HEK293 (cell line): ENCODE measurements around the gene MEG3.

Experiments used
- CTCF ChIA-PET: fragments of 350-600 bp; formaldehyde crosslinking; extraction: SDS; loops from one replicate; lab custom pipeline; 2021; ENCODE audit warnings: antibody characterized with exemption; lab: Yijun Ruan, JAX
- POLR2A ChIA-PET: fragments of 300-600 bp; formaldehyde crosslinking; extraction: SDS; loops from one replicate; lab custom pipeline; 2020; ENCODE audit warnings: antibody characterized with exemption, inconsistent platforms; lab: Yijun Ruan, JAX
- H3K27ac ChIP-seq: fragments of 200-500 bp; sonication (Bioruptor generic); 2 replicates; pipeline ENCODE4 v1.5.1; 2014; ENCODE audit warnings: low read depth, low read length, control low read depth, inconsistent platforms; ENCODE audit errors: extremely low read depth
- H3K36me3 ChIP-seq, 2 experiments: fragments of 200-500 bp in 1 of 2; sonication (Bioruptor generic) in 1 of 2; 1 replicate in 1 of 2; 2 replicates in 1 of 2; pipeline ENCODE4 v1.5.1; 2014 to 2017; ENCODE audit warnings: inconsistent platforms in 2 of 2, low read length in 2 of 2; ENCODE audit not compliant: control insufficient read depth in 2 of 2, insufficient read depth in 1 of 2
- H3K4me1 ChIP-seq: fragments of 200-500 bp; sonication (Bioruptor generic); 2 replicates; pipeline ENCODE4 v1.5.1; 2014; ENCODE audit warnings: mild to moderate bottlenecking, low read length, inconsistent platforms; ENCODE audit not compliant: control insufficient read depth, insufficient read depth
- H3K4me3 ChIP-seq: 2 replicates; pipeline ENCODE4 v1.5.1; 2011; ENCODE audit warnings: low read depth, mild to moderate bottlenecking, control low read depth, low read length, moderate library complexity
- H3K9me3 ChIP-seq: fragments of 200-500 bp; sonication (Bioruptor generic); 2 replicates; pipeline ENCODE4 v1.5.1; 2014; ENCODE audit warnings: low read depth, low read length, inconsistent platforms; ENCODE audit not compliant: control insufficient read depth, insufficient read depth
- GLIS1 ChIP-seq: fragments of 450-650 bp; formaldehyde crosslinking; IDR thresholded peaks from 2 replicates; pipeline ENCODE4 v1.5.1; 2016; ENCODE audit warnings: missing biosample characterization, missing genetic modification characterization
- IKZF3 ChIP-seq: fragments of 450-650 bp; IDR thresholded peaks from 2 replicates; pipeline ENCODE4 v1.5.0; 2018; ENCODE audit warnings: missing biosample characterization, mild to moderate bottlenecking, missing genetic modification characterization, moderate library complexity
- INSM2 ChIP-seq: fragments of 450-650 bp; formaldehyde crosslinking; IDR thresholded peaks from 2 replicates; pipeline ENCODE4 v1.5.1; 2016; ENCODE audit warnings: missing biosample characterization, missing genetic modification characterization
- KLF1 ChIP-seq: fragments of 450-650 bp; formaldehyde crosslinking; IDR thresholded peaks from 2 replicates; pipeline ENCODE4 v1.5.1; 2016; ENCODE audit warnings: missing biosample characterization, missing genetic modification characterization
- KLF9 ChIP-seq: fragments of 450-650 bp; formaldehyde crosslinking; IDR thresholded peaks from 2 replicates; pipeline ENCODE4 v1.5.1; 2016; ENCODE audit warnings: missing biosample characterization, missing genetic modification characterization, low read depth
- SCRT1 ChIP-seq: fragments of 450-650 bp; formaldehyde crosslinking; IDR thresholded peaks from 2 replicates; pipeline ENCODE4 v1.5.1; 2016; ENCODE audit warnings: missing biosample characterization, missing genetic modification characterization, borderline replicate concordance
- TRIM28 ChIP-seq: IDR thresholded peaks from 2 replicates; pipeline ENCODE4 v1.6.1; 2011; ENCODE audit warnings: low read length, control low read depth, borderline replicate concordance
- WT1 ChIP-seq: fragments of 450-650 bp; formaldehyde crosslinking; IDR thresholded peaks from 2 replicates; pipeline ENCODE4 v1.5.1; 2016; ENCODE audit warnings: missing biosample characterization, missing genetic modification characterization
- YY2 ChIP-seq: fragments of 450-650 bp; formaldehyde crosslinking; IDR thresholded peaks from 2 replicates; pipeline ENCODE4 v1.5.1; 2016; ENCODE audit warnings: missing biosample characterization, missing genetic modification characterization
- ZBTB1 ChIP-seq: fragments of 450-650 bp; formaldehyde crosslinking; IDR thresholded peaks from 2 replicates; pipeline ENCODE4 v1.5.1; 2016; ENCODE audit warnings: missing biosample characterization, missing genetic modification characterization
- ZFP69B ChIP-seq: fragments of 450-650 bp; formaldehyde crosslinking; IDR thresholded peaks from 2 replicates; pipeline ENCODE4 v1.5.1; 2016; ENCODE audit warnings: missing biosample characterization, missing genetic modification characterization
- ZNF148 ChIP-seq: fragments of 450-650 bp; formaldehyde crosslinking; IDR thresholded peaks from 2 replicates; pipeline ENCODE4 v1.5.0; 2017; ENCODE audit warnings: missing biosample characterization, missing genetic modification characterization, borderline replicate concordance
- ZNF184 ChIP-seq: fragments of 450-650 bp; IDR thresholded peaks from 2 replicates; pipeline ENCODE4 v1.5.1; 2018; ENCODE audit warnings: missing biosample characterization, mild to moderate bottlenecking, missing genetic modification characterization
- ZNF223 ChIP-seq: fragments of 450-650 bp; formaldehyde crosslinking; IDR thresholded peaks from 2 replicates; pipeline ENCODE4 v1.5.1; 2016; ENCODE audit warnings: missing biosample characterization, missing genetic modification characterization
- ZNF24 ChIP-seq: fragments of 450-650 bp; formaldehyde crosslinking; IDR thresholded peaks from 2 replicates; pipeline ENCODE4 v1.5.1; 2016; ENCODE audit warnings: missing biosample characterization, missing genetic modification characterization
- ZNF350 ChIP-seq: fragments of 450-650 bp; formaldehyde crosslinking; IDR thresholded peaks from 2 replicates; pipeline ENCODE4 v1.5.0; 2017; ENCODE audit warnings: missing biosample characterization, mild to moderate bottlenecking, missing genetic modification characterization
- ZNF416 ChIP-seq: fragments of 450-650 bp; formaldehyde crosslinking; IDR thresholded peaks from 2 replicates; pipeline ENCODE4 v1.5.1; 2016; ENCODE audit warnings: missing biosample characterization, missing genetic modification characterization
- ZNF521 ChIP-seq: fragments of 450-650 bp; formaldehyde crosslinking; IDR thresholded peaks from 2 replicates; pipeline ENCODE4 v1.5.1; 2017; ENCODE audit warnings: missing biosample characterization, mild to moderate bottlenecking, missing genetic modification characterization
- ZNF561 ChIP-seq: fragments of 450-650 bp; IDR thresholded peaks from 2 replicates; pipeline ENCODE4 v1.5.1; 2018; ENCODE audit warnings: missing biosample characterization, missing genetic modification characterization, borderline replicate concordance
- ZNF580 ChIP-seq: fragments of 450-650 bp; formaldehyde crosslinking; IDR thresholded peaks from 2 replicates; pipeline ENCODE4 v1.5.1; 2016; ENCODE audit warnings: missing biosample characterization, missing genetic modification characterization
- ZNF664 ChIP-seq: fragments of 450-650 bp; formaldehyde crosslinking; IDR thresholded peaks from 2 replicates; pipeline ENCODE4 v1.5.1; 2016; ENCODE audit warnings: missing biosample characterization, missing genetic modification characterization
- ZNF785 ChIP-seq: fragments of 450-650 bp; formaldehyde crosslinking; IDR thresholded peaks from 2 replicates; pipeline ENCODE4 v1.5.1; 2016; ENCODE audit warnings: missing biosample characterization, missing genetic modification characterization
- ZNF837 ChIP-seq: fragments of 450-650 bp; formaldehyde crosslinking; IDR thresholded peaks from 2 replicates; pipeline ENCODE4 v1.5.1; 2016; ENCODE audit warnings: missing biosample characterization, missing genetic modification characterization
- ZSCAN4 ChIP-seq: fragments of 450-650 bp; formaldehyde crosslinking; IDR thresholded peaks from 2 replicates; pipeline ENCODE4 v1.5.1; 2017; ENCODE audit warnings: missing biosample characterization, missing genetic modification characterization
- ZSCAN5A ChIP-seq: fragments of 450-650 bp; formaldehyde crosslinking; IDR thresholded peaks from 2 replicates; pipeline ENCODE4 v1.5.1; 2016; ENCODE audit warnings: missing biosample characterization, missing genetic modification characterization

The MEG3 gene

GRCh38 chr14:100857923-100858837 is 32.3 kb downstream of the MEG3 start:
- Histone ChIP-seq H3K4me1 (no peaks in the 10 kb centered on the region), H3K36me3 (no peaks in the 10 kb centered on the region), H3K27ac (no peak overlapping the region), H3K9me3 (no peaks in the 10 kb centered on the region), H3K4me3 (no peak overlapping the region)
- CTCF ChIA-PET, result interaction anchor here (0.6 kb wide), 1 partner anchor 746 kb away, joined by 4 read pairs; no protein-coding TSS in a partner anchor
- TF ChIP-seq ZNF184 (tag by site-specific recombination) (no peak), ZNF664 (tag by site-specific recombination) (no peak), ZNF785 (tag by site-specific recombination) (no peak), KLF9 (no peak), ZNF521 (tag by site-specific recombination) (no peak), ZNF148 (tag by site-specific recombination) (no peak), ZSCAN4 (tag by site-specific recombination) (no peak), KLF1 (no peak), ZNF561 (no peak), GLIS1 (no peak), IKZF3 (tag by site-specific recombination) (no peak), SCRT1 (tag by site-specific recombination) (no peak), ZNF416 (tag by site-specific recombination) (no peak), ZNF24 (no peak), ZNF350 (tag by site-specific recombination) (no peak), ZNF837 (tag by site-specific recombination) (no peak), WT1 (tag by site-specific recombination) (no peak), INSM2 (tag by site-specific recombination) (no peak), ZBTB1 (tag by site-specific recombination) (no peak)
- POLR2A ChIA-PET, result no interaction called here

- no peaks in the 10 kb centered on the region for H3K9me3 ChIP-seq
- no peaks in the 10 kb centered on the region for H3K36me3 ChIP-seq
- H3K27ac ChIP-seq, result no peak overlapping the region
- CTCF ChIA-PET, result interaction anchor here (0.6 to 0.7 kb wide), 2 partner anchors 745 to 806 kb away, joined by 4 read pairs; no protein-coding TSS in a partner anchor
- POLR2A ChIA-PET, result no interaction called here
- H3K4me3 ChIP-seq, result no peak overlapping the region
- TF ChIP-seq ZNF223, result no peak
- no peak for TF ChIP-seq ZNF580 (tag by site-specific recombination)
- no peak for TF ChIP-seq YY2
- no peak for TF ChIP-seq ZSCAN5A (tag by site-specific recombination)
- no peak for TF ChIP-seq TRIM28
- TF ChIP-seq ZNF184 (tag by site-specific recombination), result no peak
- TF ChIP-seq ZFP69B (tag by site-specific recombination), result no peak
- no peaks in the 10 kb centered on the region for H3K4me1 ChIP-seq
Measured at GRCh38 chr14:100858838-100859220, 32.9 kb downstream of the MEG3 start.
